Choroid plexus epithelial cell (primary cell): ENCODE data around the gene TTC21B.

Experiments used
- DNase-seq: peaks from one replicate; pipeline ENCODE4 v3.0.0-alpha.2; 2010; ENCODE audit warnings: low read depth
- H3K4me3 ChIP-seq: 2 replicates; pipeline ENCODE4 v1.5.1; 2011; ENCODE audit warnings: low read depth, mild to moderate bottlenecking, control low read depth, low read length, moderate library complexity
- TF ChIP-seq, protein P1 (sequence below): conservative IDR thresholded peaks from 2 replicates; pipeline ENCODE4 v1.5.1; 2011; ENCODE audit warnings: low read depth, mild to moderate bottlenecking, control low read depth, inconsistent platforms, low read length, moderate library complexity

TTC21B gene

DNA sequence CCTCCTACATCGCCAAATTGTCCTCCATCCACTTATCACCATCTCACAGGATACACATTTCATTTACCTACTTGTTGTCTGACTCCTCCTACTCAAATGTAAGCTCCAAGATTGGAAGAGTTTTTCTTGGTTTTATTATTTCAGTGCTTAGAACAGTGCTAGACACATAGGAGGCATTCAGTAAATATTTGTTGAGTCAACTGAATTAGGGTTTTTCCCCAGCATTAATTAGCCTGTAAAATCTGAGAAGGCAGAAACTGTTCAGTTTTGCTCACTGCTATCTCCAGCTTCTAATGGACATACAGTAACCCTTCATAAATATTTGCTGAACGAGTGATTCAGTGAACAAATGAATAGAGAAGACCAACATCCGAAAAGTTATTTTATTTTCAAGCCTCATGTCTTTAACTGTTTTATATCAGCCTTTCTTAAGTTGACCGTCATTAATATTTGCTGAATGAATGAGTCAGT lies 800 bp downstream of the TTC21B start:
- DNase-seq = peak; percentile 25
- peak overlapping the region; percentile 74 for H3K4me3 ChIP-seq
- TF ChIP-seq, protein P1, sequence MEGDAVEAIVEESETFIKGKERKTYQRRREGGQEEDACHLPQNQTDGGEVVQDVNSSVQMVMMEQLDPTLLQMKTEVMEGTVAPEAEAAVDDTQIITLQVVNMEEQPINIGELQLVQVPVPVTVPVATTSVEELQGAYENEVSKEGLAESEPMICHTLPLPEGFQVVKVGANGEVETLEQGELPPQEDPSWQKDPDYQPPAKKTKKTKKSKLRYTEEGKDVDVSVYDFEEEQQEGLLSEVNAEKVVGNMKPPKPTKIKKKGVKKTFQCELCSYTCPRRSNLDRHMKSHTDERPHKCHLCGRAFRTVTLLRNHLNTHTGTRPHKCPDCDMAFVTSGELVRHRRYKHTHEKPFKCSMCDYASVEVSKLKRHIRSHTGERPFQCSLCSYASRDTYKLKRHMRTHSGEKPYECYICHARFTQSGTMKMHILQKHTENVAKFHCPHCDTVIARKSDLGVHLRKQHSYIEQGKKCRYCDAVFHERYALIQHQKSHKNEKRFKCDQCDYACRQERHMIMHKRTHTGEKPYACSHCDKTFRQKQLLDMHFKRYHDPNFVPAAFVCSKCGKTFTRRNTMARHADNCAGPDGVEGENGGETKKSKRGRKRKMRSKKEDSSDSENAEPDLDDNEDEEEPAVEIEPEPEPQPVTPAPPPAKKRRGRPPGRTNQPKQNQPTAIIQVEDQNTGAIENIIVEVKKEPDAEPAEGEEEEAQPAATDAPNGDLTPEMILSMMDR = no peak

DNA sequence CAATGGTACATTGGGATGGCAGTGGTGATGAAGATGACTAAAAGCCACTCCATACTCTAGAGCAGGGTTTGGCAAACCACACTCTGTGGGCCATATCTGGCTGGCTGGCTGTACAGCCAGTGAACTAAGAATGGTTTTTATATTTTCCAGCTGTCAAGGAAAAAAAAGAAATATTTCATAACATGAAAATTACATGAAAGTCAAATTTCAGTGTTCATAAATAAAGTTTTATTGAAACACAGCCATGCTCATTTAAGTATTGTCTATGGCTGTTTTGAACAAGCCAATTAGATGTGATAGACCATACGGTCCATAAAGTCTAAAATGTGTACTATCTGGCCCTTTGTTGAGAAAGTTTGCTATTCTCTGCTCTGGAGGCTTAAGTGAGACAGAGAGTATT lies 1.5 kb downstream of the TTC21B start:
- H3K4me3 ChIP-seq = no peak overlapping the region
- DNase-seq = no peak
- TF ChIP-seq, protein P1 = no peak

DNA sequence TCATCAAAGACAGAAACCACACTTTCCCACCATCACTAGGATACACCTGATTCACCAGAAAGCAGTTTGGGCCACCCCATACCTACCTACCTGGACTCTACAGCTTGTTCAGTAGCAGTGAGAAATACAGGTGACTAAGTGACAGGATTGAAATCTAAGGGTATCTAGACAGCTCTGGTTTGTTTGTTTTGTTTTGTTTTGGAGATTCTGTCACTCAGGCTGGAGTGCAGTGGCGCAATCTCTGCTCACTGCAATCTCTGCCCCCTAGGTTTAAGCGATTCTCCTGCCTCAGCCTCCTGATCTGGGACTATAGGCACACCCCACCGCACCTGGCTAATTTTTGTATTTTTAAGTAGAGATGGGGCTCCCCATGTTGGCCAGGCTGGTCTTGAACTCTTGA lies 3.1 kb downstream of the TTC21B start:
- H3K4me3 ChIP-seq = no peak overlapping the region
- TF ChIP-seq, protein P1 = no peak
- no peak for DNase-seq

DNA sequence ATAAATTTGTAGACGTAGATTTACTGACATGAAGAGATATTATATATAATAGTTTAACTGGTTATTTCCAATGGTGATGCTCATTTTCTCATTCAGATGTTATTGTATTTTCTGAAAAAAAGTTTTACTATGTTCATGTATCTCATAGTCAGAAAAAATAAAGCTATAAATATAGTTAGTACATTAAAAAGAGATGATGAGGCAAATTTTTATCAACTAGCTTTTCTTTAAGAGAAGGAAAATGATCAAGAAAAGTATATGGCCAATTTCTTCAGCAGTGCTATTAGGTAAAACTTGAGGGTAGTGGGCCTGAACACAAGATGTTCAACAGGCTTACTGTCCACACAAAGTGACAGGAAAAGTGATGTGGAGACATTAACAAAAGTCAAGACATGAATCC lies 11.7 kb downstream of the TTC21B start:
- TF ChIP-seq, protein P1 = no peak
- DNase-seq = no peak
- H3K4me3 ChIP-seq = no peak overlapping the region

DNA sequence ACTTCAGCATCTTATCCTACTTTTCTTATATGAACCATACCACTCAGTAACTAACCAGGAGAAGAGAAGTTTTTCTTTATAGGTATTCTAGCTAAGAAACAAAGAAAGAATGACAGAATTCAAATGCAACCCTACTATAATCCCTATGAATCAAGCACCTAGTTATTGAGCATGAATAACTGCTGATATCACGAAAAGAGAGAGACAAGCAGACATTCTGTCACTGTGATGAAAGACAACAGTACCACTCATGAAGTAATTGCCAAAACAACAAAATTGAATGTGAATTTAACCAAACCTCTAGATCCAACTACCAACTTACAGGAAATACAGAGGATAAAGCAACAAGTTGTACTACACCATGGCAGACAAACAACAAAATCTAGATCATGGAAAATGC lies 15.3 kb downstream of the TTC21B start:
- TF ChIP-seq, protein P1 = no peak
- no peak for DNase-seq

DNA sequence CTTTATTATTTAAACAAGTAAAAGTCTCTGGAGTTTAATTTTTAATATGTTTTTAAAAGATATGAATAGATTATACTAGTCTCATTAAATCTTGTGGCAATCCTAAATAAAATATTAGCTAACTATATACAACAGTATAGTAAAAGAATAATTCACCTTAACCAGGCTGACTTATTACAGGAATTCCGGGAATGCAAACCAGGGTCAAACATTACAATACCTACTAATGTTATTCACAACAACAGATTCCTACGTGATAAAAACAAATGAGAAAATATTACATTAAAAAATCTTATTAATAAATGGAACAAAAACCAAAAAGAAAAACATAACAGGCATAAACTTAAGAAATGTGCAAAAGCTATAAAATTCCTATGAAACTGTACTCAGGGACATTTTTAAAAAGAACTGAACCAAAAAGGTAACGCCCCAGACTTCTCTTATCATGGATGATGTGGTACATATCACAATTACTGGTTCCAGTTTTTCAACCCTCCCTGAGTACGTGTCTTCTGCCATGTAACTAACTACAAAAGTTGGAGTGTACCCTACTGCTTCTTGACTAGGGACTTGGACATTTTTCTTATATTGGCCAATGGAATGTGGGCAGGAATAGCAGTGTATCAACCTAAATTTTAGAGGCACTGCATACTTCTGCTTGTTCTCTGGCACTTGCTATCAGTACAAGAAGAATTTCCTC lies 20.2 kb downstream of the TTC21B start:
- H3K4me3 ChIP-seq = no peak overlapping the region
- TF ChIP-seq, protein P1 = no peak
- DNase-seq = no peak

More for the DNA sequence above, 15.3 kb downstream of the TTC21B start:
- H3K4me3 ChIP-seq = no peak overlapping the region

DNA sequence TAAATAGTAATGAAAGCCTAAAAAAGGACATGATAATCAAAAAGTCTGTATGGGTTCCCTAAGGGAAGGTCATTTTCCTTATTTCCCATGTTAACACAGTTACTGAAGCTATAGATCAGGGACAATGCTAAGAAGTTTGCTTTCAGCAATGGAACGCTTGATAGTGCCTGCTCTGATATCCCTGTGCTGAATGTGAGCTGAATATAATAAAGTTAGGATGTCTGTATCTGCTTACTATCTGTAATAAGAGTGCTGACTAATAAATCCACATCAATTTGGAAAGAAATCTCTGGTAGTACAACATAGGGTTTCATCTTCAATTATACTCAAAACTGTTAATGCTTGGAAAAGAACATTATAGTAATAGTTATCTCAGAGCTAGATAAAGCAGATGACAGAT lies 25.8 kb downstream of the TTC21B start:
- DNase-seq = no peak
- TF ChIP-seq, protein P1 = no peak

More for the DNA sequence above, 25.8 kb downstream of the TTC21B start:
- no peak overlapping the region for H3K4me3 ChIP-seq
